Osteoblast (primary cell): ENCODE results near the gene EEF1AKMT1. TPM values are rescaled to one million over a fixed set of nuclear protein-coding genes. Genes with fewer than 3 reads are reported as not detected.
"Not testable (repeated sequence)": the region's sequence is repeated elsewhere in the genome, so short reads cannot be mapped to it uniquely, and the experiment has no call there.

ENCODE experiments used
- DNase-seq: peaks from one replicate; pipeline ENCODE4 v3.0.0; 2011; ENCODE audit warnings: low spot score, mixed read lengths; ENCODE audit not compliant: insufficient read length; ENCODE audit errors: missing footprints
- H2AFZ ChIP-seq: 2 replicates; pipeline ENCODE4 v1.6.0; 2011; ENCODE audit warnings: mild to moderate bottlenecking, low read length
- H3K27ac ChIP-seq: 2 replicates; pipeline ENCODE4 v1.5.1; 2011; ENCODE audit warnings: mild to moderate bottlenecking, low read depth, low read length, moderate library complexity
- H3K27me3 ChIP-seq: 2 replicates; pipeline ENCODE4 v1.6.0; 2012; ENCODE audit warnings: mild to moderate bottlenecking, control low read depth, inconsistent platforms, low read length, moderate library complexity; ENCODE audit not compliant: insufficient read depth
- H3K36me3 ChIP-seq: 2 replicates; pipeline ENCODE4 v1.5.1; 2011; ENCODE audit warnings: mild to moderate bottlenecking, low read length, control low read depth, moderate library complexity; ENCODE audit not compliant: insufficient read depth
- H3K4me1 ChIP-seq: 2 replicates; pipeline ENCODE4 v1.5.1; 2011; ENCODE audit warnings: mild to moderate bottlenecking, low read length, control low read depth, moderate library complexity; ENCODE audit not compliant: insufficient read depth
- H3K4me2 ChIP-seq: 2 replicates; pipeline ENCODE4 v1.6.0; 2011; ENCODE audit warnings: mild to moderate bottlenecking, low read length; ENCODE audit not compliant: insufficient read depth
- H3K4me3 ChIP-seq: fragments of 200-600 bp; sonication (generic); 3 replicates; pipeline ENCODE4 v1.5.1; 2012; ENCODE audit warnings: mild to moderate bottlenecking, low read length, inconsistent platforms; ENCODE audit not compliant: insufficient read depth
- H3K79me2 ChIP-seq: 2 replicates; pipeline ENCODE4 v1.6.0; 2012; ENCODE audit warnings: mild to moderate bottlenecking, low read length, control low read depth, inconsistent platforms; ENCODE audit not compliant: insufficient read depth
- H3K9me3 ChIP-seq: 2 replicates; pipeline ENCODE4 v1.5.1; 2011; ENCODE audit warnings: low read depth, low read length, control low read depth
- H4K20me1 ChIP-seq: 2 replicates; pipeline ENCODE4 v1.6.0; 2012; ENCODE audit warnings: mild to moderate bottlenecking, low read length, control low read depth; ENCODE audit not compliant: insufficient read depth
- CTCF ChIP-seq: IDR thresholded peaks from 2 replicates; pipeline ENCODE4 v1.5.1; 2011; ENCODE audit warnings: mild to moderate bottlenecking, low read depth, low read length, moderate library complexity; ENCODE audit errors: extremely low read depth
- total RNA-seq: library from RNA; depleted of rRNA; stranded (reverse); fragments of >200 nt; gene quantifications from 2 replicates; pipeline ENCODE4 v1.2.3, GENCODE V29; 2012

The EEF1AKMT1 gene
- total RNA-seq, 1 donor, result 7.6 TPM

- H3K27ac ChIP-seq, result no peak overlapping the region
- no peak for DNase-seq
- H3K4me3 ChIP-seq, result no peak overlapping the region
- H3K36me3 ChIP-seq, result no peaks in the 10 kb centered on the region
- no peaks in the 10 kb centered on the region for H3K27me3 ChIP-seq
- H3K4me1 ChIP-seq, result no peaks in the 10 kb centered on the region
- no peaks in the 10 kb centered on the region for H3K79me2 ChIP-seq
- no peak overlapping the region for H2AFZ ChIP-seq
- no peak overlapping the region for H3K4me2 ChIP-seq
- TF ChIP-seq CTCF, result no peak
- no peaks in the 10 kb centered on the region for H3K9me3 ChIP-seq
- H4K20me1 ChIP-seq, result no peaks in the 10 kb centered on the region
Measured at GRCh38 chr13:20760872-20761271, 12.9 kb downstream of the EEF1AKMT1 start.

- H3K4me1 ChIP-seq, result no peaks in the 10 kb centered on the region
- DNase-seq, result no peak
- no peak overlapping the region for H3K4me3 ChIP-seq
- H3K27ac ChIP-seq, result no peak overlapping the region
- H4K20me1 ChIP-seq, result no peaks in the 10 kb centered on the region
- H3K9me3 ChIP-seq, result no peaks in the 10 kb centered on the region
- no peak overlapping the region for H3K4me2 ChIP-seq
- H2AFZ ChIP-seq, result no peak overlapping the region
- peaks cover 4% of the 10 kb centered on the region for H3K36me3 ChIP-seq
- TF ChIP-seq CTCF, result no peak
- H3K27me3 ChIP-seq, result no peaks in the 10 kb centered on the region
- H3K79me2 ChIP-seq, result no peaks in the 10 kb centered on the region
Measured at GRCh38 chr13:20754009-20754408, 19.8 kb downstream of the EEF1AKMT1 start.

DNA sequence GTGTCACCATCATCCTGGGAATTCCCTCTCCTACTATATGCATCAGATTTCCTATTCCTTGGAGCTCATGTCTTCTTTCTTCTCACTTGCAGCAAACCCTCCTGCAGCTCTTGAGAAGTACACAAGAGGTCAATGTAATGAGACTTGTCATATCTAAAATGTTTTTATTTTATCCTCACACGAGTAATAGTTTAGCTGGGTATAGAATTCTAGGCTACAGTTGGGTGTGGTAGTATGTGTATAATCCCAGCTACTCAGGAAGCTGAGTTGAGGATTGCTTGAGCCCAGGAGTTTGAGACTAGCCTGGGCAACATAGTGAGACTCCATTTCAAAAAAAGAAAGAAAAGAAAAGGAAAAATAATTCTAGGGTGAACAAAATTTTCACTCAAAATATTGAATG, 24.4 kb downstream of the EEF1AKMT1 start:
- TF ChIP-seq CTCF, result no peak
- no peaks in the 10 kb centered on the region for H3K9me3 ChIP-seq
- no peak overlapping the region for H2AFZ ChIP-seq
- DNase-seq, result no peak
- H3K4me3 ChIP-seq, result no peak overlapping the region
- no peaks in the 10 kb centered on the region for H3K79me2 ChIP-seq
- no peaks in the 10 kb centered on the region for H4K20me1 ChIP-seq
- no peak overlapping the region for H3K4me2 ChIP-seq
- H3K36me3 ChIP-seq, result no peaks in the 10 kb centered on the region
- no peaks in the 10 kb centered on the region for H3K27me3 ChIP-seq
- no peak overlapping the region for H3K27ac ChIP-seq
- H3K4me1 ChIP-seq, result no peaks in the 10 kb centered on the region

DNA sequence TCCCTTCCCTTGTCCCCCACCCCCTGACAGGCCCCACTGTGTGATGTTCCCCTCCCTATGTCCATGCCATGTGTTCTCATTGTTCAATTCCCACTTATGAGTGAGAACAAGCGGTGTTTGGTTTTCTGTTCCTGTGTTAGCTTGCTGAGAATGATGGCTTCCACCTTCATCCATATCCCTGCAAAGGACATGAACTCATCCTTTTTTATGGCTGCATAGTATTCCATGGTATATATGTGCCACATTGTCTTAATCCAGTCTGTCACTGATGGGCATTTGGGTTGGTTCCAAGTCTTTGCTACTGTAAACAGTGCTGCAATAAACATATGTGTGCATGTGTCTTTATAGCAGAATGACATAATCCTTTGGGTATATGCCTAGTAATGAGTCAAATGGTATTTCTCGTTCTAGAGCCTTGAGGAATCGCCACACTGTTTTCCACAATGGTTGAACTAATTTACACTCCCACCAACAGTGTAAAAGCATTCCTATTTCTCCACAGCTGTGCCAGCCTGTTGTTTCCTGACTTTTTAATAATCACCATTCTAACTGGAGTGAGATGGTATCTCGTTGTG, 29.8 kb downstream of the EEF1AKMT1 start:
- H2AFZ ChIP-seq, H3K9me3 ChIP-seq, H3K27ac ChIP-seq, H3K4me2 ChIP-seq, H4K20me1 ChIP-seq, H3K27me3 ChIP-seq, DNase-seq, H3K4me3 ChIP-seq, H3K79me2 ChIP-seq, H3K36me3 ChIP-seq, H3K4me1 ChIP-seq: not testable (repeated sequence)
